ENCODE data around the gene GLP2R.

Gene GLP2R

DNA sequence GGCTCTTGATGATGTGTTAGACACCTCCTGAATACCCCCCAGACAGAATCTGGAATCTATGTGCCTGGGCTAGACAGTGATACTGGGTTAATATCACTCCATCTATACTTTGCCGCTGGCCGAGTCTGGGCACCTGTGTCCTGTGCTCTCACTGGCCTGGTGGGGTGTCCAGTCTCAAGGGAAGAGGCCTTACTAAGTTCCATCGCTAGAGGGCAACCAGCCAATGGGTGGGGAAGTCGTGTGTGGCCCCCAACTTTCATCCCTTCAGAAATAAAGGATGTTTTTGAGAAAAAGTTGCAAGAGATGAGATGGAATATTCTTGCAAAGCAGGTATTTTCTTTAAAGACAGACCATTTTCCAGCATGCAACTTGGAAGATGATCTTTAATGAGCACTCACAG, 1.6 kb upstream of the GLP2R start:
- H3K27ac ChIP-seq = no peak overlapping the region
- no peaks in the 10 kb centered on the region for H3K36me3 ChIP-seq
- no peak overlapping the region for H3K4me3 ChIP-seq (ENCODE audit: low read depth, low read length)
- TF ChIP-seq CTCF (IDR thresholded peaks at IDR 0.05; ENCODE audit: low read depth, low read length) = no peak
- DNase-seq = no peak
- H3K27me3 ChIP-seq (ENCODE audit: insufficient read depth, low read depth, severe bottlenecking) = no peaks in the 10 kb centered on the region
- H3K9me3 ChIP-seq (ENCODE audit: severe bottlenecking) = no peaks in the 10 kb centered on the region

DNA sequence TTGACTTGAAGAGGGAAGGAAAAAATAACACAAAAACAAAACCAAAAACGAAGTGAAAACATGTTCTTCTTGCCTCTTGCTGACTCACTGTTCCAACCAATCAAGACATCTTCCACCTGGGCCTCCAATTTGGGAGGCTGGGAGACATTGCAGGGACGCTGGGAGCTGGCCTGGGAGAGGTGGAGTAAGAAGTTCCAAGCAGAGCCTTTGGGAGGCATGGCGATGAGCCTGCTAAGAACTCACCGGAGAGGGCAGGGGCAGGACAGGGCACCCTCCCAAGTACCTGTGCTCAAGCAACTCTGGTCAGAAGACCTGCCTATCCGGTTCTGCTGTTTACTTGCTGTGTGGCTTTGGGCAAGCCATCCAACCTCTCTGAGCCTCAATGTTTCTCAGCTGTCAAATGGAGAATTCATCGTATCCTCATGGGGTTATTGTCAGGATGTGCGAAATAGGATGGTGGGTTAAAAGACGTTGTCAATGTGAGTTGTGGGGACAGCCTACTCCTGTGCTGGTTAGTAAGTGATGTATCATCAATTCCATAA, 856 bp upstream of the GLP2R start:
- Histone ChIP-seq H3K4me3 (ENCODE audit: low read depth, low read length) (no peak overlapping the region), H3K36me3 (no peaks in the 10 kb centered on the region), H3K9me3 (ENCODE audit: severe bottlenecking) (no peaks in the 10 kb centered on the region), H3K27me3 (ENCODE audit: insufficient read depth, low read depth, severe bottlenecking) (no peaks in the 10 kb centered on the region), H3K27ac (no peak overlapping the region)
- no peak for DNase-seq
- TF ChIP-seq CTCF (IDR thresholded peaks at IDR 0.05; ENCODE audit: low read depth, low read length) = no peak

GRCh38 chr17:9828296-9829295, 2.9 kb downstream of the GLP2R start:
- H3K27ac ChIP-seq = no peak overlapping the region
- no peak for TF ChIP-seq CTCF (IDR thresholded peaks at IDR 0.05; ENCODE audit: low read depth, low read length)
- H3K36me3 ChIP-seq = no peaks in the 10 kb centered on the region
- no peaks in the 10 kb centered on the region for H3K9me3 ChIP-seq (ENCODE audit: severe bottlenecking)
- no peak overlapping the region for H3K4me3 ChIP-seq (ENCODE audit: low read depth, low read length)
- no peak for DNase-seq
- H3K27me3 ChIP-seq (ENCODE audit: insufficient read depth, low read depth, severe bottlenecking) = no peaks in the 10 kb centered on the region

DNA sequence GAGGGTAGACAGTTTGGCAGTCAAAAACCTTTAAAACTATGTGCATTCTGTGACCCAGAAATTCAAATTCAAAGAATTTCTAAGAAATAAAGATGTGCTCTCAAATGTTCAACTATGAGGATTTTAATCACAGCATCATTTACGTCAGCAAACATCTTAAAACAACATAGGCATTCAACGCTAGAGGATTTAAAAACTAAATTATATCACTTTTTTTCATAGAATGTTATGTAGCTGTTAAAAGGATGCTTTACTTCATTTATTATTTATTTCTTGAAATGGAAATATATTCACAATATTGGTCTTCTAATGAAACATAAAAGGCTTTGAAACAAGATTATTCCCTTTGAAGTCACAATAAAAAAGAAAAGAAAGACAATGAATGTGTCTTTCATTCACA, 3.6 kb downstream of the GLP2R start:
- H3K9me3 ChIP-seq (ENCODE audit: severe bottlenecking) = peaks cover 3% of the 10 kb centered on the region
- DNase-seq = no peak
- no peak for TF ChIP-seq CTCF (IDR thresholded peaks at IDR 0.05; ENCODE audit: low read depth, low read length)
- no peak overlapping the region for H3K4me3 ChIP-seq (ENCODE audit: low read depth, low read length)
- H3K27ac ChIP-seq = no peak overlapping the region
- no peaks in the 10 kb centered on the region for H3K27me3 ChIP-seq (ENCODE audit: insufficient read depth, low read depth, severe bottlenecking)
- no peaks in the 10 kb centered on the region for H3K36me3 ChIP-seq

- H3K9me3 ChIP-seq (ENCODE audit: severe bottlenecking) = peaks cover 3% of the 10 kb centered on the region
Observed at GRCh38 chr17:9830711-9831110, 5.0 kb downstream of the GLP2R start.

More at GRCh38 chr17:9830711-9831110, 5.0 kb downstream of the GLP2R start:
- Histone ChIP-seq H3K27me3 (ENCODE audit: insufficient read depth, low read depth, severe bottlenecking) (no peaks in the 10 kb centered on the region), H3K4me3 (ENCODE audit: low read depth, low read length) (no peak overlapping the region), H3K36me3 (no peaks in the 10 kb centered on the region), H3K27ac (no peak overlapping the region)
- no peak for DNase-seq
- no peak for TF ChIP-seq CTCF (IDR thresholded peaks at IDR 0.05; ENCODE audit: low read depth, low read length)

All from WERI-Rb-1 (cell line).